GM21717 (cell line): Measurements from ENCODE around the gene ZNF469.

Experiments used
- ATAC-seq: cut with Tn5 transposase; IDR thresholded peaks from one replicate; pipeline ENCODE4 v1.9.1; 2021; ENCODE audit warnings: mild to moderate bottlenecking, moderate library complexity; ENCODE audit not compliant: unreplicated experiment

ZNF469 gene

DNA sequence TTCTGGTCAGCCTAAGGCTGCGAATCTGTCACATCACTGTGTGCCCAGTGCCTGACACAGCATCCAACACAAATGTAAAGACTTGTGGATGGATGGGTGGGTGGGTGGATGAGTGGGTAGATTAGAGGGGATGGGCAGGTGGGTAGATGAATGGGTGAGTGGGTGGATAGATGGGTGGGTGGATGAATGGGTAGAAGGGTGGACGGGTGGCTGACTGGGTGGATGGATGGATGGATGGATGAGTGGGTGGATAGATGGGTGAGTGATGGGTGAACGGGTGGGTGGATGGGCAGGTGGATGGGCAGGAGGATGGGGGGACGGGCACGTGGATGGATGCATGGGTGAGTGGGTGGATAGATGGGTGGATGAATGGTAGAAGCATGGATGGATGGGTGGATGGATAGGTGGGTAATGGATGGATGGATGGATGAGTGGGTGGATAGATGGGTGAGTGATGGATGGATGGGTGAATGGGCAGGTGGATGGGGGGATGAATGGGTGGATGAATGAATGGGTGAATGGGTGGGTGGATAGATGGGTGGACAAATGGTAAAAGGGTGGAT, 39.2 kb downstream of the ZNF469 start:
- ATAC-seq = no peak

DNA sequence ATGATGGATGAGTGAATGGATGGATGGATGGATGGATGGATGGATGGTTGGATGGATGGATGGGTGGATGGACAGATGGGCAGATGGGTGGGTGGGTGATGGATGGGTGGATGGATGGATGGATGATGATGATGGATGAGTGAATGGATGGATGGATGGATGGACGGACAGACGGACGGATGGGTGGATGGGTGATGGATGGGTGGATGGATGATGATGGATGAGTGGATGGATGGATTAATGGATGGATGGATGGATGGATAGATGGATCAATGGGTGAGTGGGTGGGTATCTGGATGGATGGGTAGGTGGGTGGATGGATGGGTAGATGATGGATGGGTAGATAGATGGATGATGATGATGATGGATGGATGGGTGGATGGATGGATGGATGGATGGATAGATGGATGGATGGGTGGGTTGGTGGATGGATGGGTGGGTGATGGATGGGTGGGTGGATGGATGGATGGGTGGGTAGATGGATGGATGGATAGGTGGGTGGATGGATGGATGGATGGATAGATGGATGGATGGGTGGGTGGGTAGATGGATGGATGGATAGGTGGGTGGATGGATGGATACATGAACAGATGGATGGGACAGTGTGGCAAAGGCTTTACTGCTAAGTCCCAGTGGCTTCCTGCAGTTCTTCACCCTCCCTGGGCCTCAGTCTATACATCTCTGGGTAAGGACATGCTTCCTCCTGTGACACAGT, 40.1 kb downstream of the ZNF469 start:
- ATAC-seq = no peak

DNA sequence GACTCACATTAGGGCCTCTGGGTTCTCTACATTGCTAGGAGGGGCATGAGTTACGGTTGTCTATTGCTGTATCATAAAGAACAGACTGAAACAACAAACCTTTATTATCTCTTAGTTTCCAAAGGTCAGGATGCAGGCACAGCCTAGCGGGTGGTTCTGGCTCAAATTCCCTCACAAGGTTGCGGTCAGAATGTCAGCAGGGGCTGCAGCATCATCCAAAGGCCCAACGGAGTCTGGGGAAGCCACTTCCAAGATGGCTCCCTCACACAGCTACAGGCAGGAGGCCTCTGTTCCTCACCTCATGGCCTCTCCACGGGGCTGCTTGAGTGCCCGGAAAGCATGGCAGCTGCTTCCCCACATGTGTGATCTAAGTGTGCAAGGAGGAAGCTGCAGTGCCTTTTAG, 40.7 kb downstream of the ZNF469 start:
- no peak for ATAC-seq

DNA sequence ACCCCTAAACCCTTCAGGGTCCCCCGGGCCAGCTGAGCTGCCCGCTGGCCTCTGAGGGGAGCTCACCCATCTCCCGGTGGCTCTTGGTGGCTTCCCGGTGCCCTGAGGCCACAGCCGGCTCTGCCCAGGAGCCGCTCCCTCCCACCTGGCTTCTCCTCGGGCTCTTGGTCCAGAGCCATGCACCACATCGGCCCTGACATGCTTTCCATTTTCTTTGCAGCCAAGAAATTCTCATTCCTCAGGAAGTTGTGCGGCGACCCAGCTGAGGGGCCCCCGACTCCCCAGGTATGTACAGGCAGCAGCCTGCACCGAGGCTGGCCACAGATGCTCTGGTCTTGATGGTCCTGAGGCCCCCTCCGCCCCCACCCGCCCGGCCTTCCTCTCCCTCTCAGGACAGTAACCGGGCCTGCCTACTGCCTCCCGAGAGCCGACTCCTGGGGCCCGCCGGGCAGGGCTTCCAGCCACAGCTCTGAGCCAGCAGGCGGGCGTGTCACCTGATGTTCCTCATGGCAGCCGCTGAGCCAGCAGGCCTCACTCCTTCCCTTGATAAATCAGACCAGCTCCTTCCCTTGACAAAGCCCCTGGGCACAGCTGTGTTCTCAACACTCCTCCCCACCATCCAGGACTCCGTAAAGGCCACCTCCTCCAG, 42.0 kb downstream of the ZNF469 start:
- ATAC-seq = no peak

DNA sequence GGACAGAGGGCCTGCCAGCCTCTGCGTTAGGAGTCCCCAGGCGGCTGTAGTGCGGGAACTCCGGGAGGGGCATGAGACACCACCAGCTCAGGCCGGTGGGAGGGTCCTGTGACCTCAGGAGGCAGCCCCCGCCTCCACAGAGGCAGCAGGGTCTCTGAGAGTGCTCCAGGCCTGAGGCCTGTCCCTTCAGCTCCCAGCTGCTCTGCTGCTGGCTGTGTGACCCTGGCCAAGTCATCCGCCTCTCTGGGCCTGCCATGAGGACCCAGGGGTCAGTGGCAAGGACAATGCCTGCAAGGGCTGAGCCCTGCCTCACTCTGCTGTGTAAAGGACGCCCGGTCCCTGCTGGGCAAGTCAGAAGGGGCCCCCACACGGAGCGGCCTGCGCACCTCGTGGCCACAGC, 43.3 kb downstream of the ZNF469 start:
- ATAC-seq = no peak

- no peak for ATAC-seq
Observed at GRCh38 chr16:88427376-88427775, 44.6 kb downstream of the ZNF469 start.

DNA sequence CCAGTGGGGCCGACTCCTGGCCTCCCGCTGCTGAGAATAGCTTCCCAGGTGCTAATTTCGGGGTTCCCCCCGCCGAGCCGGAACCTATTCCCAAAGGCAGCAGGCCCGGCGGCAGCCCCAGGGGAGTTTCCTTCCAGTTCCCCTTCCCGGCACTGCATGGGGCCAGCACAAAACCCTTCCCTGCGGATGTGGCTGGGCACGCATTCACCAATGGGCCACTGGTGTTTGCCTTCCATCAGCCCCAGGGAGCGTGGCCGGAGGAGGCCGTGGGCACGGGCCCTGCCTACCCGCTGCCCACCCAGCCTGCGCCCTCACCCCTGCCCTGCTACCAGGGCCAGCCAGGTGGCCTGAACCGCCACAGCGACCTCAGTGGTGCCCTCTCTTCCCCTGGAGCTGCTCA, 45.4 kb downstream of the ZNF469 start:
- ATAC-seq = no peak

DNA sequence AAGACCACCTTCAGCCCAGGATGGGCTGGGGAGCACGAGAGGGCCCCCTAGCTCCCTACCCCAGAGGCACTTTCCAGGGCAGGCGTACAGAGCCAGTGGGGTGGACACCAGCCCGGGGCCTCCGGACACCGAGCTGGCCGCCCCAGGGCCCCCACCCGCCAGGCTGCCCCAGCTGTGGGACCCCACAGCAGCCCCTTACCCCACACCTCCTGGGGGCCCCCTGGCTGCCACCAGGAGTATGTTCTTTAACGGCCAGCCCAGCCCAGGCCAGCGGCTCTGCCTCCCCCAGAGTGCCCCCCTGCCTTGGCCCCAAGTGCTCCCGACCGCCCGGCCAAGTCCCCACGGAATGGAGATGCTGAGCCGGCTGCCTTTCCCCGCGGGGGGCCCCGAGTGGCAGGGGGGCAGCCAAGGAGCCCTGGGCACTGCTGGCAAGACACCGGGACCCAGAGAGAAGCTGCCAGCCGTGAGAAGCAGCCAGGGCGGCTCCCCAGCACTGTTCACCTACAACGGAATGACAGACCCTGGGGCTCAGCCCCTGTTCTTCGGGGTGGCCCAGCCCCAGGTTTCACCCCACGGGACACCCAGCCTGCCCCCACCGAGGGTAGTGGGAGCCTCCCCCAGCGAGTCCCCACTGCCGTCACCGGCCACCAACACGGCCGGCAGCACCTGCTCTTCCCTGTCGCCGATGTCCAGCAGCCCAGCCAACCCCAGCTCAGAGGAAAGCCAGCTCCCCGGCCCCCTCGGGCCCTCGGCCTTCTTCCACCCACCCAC, 46.0 kb downstream of the ZNF469 start:
- ATAC-seq = no peak

DNA sequence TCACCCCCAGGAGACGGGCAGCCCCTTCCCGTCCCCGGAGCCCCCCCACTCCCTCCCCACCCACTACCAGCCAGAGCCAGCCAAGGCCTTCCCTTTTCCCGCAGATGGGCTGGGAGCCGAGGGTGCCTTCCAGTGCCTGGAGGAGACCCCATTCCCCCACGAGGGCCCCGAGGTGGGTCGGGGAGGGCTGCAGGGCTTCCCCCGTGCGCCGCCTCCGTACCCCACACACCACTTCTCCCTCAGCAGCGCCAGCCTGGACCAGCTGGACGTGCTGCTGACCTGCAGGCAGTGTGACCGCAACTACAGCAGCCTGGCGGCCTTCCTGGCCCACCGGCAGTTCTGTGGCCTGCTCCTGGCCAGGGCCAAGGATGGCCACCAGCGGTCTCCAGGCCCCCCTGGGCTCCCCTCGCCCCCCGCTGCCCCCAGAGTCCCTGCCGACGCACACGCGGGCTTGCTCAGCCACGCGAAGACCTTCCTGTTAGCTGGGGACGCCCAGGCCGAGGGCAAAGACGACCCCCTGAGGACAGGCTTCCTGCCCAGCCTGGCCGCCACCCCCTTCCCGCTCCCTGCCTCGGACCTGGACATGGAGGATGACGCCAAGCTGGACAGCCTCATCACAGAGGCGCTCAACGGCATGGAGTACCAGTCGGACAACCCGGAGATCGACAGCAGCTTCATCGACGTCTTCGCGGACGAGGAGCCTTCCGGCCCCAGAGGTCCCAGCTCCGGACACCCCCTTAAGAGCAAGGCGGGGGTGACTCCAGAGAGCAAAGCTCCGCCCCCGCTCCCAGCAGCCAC, 46.8 kb downstream of the ZNF469 start:
- no peak for ATAC-seq

DNA sequence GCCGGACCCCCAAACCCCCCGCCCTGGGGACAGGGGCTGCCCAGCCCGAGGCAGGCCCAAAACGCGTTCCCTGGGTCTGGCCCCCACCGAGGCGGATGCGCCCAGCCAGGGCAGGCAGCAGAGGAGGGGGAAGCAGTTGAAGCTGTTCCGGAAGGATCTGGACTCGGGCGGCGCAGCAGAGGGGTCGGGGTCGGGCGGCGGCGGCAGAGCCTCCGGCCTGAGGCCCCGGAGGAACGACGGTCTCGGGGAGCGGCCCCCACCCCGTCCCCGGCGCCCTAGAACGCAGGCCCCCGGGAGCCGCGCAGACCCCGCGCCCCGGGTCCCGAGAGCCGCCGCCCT, 47.4 kb downstream of the ZNF469 start:
- ATAC-seq = no peak

GRCh38 chr16:88430524-88431446, 48.0 kb downstream of the ZNF469 start:
- peak; percentile 47 for ATAC-seq

GRCh38 chr16:88431651-88432050, 48.9 kb downstream of the ZNF469 start:
- ATAC-seq = no peak

- ATAC-seq = no peak
Observed at GRCh38 chr16:88432174-88432573, 49.4 kb downstream of the ZNF469 start.
